OCI-LY7 (cell line): ENCODE results near the gene BORCS6.
A peak's percentile ranks its signal among the peaks of the same experiment; 100 is the strongest.

Experiments
- CTCF ChIP-seq: fragments of 200-600 bp; sonication (generic); conservative IDR thresholded peaks from 2 replicates; pipeline ENCODE4 v1.5.1; 2014; ENCODE audit warnings: mild to moderate bottlenecking, antibody characterized with exemption, low read length, moderate library complexity, mixed read lengths
- EZH2phosphoT487 ChIP-seq: fragments of 200-600 bp; sonication (generic); IDR thresholded peaks from 2 replicates; pipeline ENCODE4 v1.6.1; 2018; ENCODE audit warnings: low read depth, borderline replicate concordance, mild to moderate bottlenecking, mixed run types, antibody characterized with exemption, low read length, moderate library complexity, mixed read lengths

GRCh38 chr17:8220783-8221662 is 31.0 kb upstream of the BORCS6 start:
- peak; percentile 26; the same call in 1 of the 2 replicates for TF ChIP-seq CTCF
- no peak for TF ChIP-seq EZH2phosphoT487
